Measurements from ENCODE around the gene NMRK2. TPM values are rescaled to one million over a fixed set of nuclear protein-coding genes. Genes with fewer than 3 reads are reported as not detected.
A peak's percentile ranks its signal among the peaks of the same experiment; 100 is the strongest.

Gene NMRK2
- total and polyA plus RNA-seq, 2 of the 13 experiments (the other 11 are each of a cell fraction or from before 2014, with no cell fraction given), result not detected

GRCh38 chr19:3984908-3985642, 52.2 kb downstream of the NMRK2 start, which contains the start of gene EEF2 (continued):
- TF ChIP-seq CSRNP2 (CRISPR knock-in tag; conservative IDR thresholded peaks at IDR 0.05; ENCODE audit: low read depth) (0 out of 2 replicates have a peak, but pooled peaks have one; percentile 38), AKAP8 (CRISPR knock-in tag; IDR thresholded peaks at IDR 0.05) (peak; percentile 74; the same call in 1 of the 2 replicates), ZFP36L2 (CRISPR knock-in tag; IDR thresholded peaks at IDR 0.05) (no peak), ZNF441 (CRISPR knock-in tag; IDR thresholded peaks at IDR 0.05; ENCODE audit: borderline replicate concordance) (peak; percentile 68; the same call in 1 of the 2 replicates), HNRNPL (IDR thresholded peaks at IDR 0.05; ENCODE audit: low read depth, low read length) (0 out of 2 replicates have a peak, but pooled peaks have one; percentile 19), ZNF501 (CRISPR knock-in tag; IDR thresholded peaks at IDR 0.05) (peak; percentile 95), E2F1 (CRISPR knock-in tag; IDR thresholded peaks at IDR 0.05) (peak; percentile 53), ZNF333 (CRISPR knock-in tag; IDR thresholded peaks at IDR 0.05; ENCODE audit: borderline replicate concordance) (peak; percentile 46; the same call in 1 of the 2 replicates), AGO2 (optimal IDR thresholded peaks at IDR 0.05; ENCODE audit: low read depth, low read length) (peak; percentile 98), ZNF446 (CRISPR knock-in tag; IDR thresholded peaks at IDR 0.05) (peak; percentile 87; the same call in 1 of the 2 replicates), THRA (CRISPR knock-in tag; IDR thresholded peaks at IDR 0.05; ENCODE audit: borderline replicate concordance) (peak; percentile 60; the same call in 1 of the 2 replicates), RARG (CRISPR knock-in tag; IDR thresholded peaks at IDR 0.05; ENCODE audit: low read depth) (no peak)
- TF ChIP-seq, protein P1, sequence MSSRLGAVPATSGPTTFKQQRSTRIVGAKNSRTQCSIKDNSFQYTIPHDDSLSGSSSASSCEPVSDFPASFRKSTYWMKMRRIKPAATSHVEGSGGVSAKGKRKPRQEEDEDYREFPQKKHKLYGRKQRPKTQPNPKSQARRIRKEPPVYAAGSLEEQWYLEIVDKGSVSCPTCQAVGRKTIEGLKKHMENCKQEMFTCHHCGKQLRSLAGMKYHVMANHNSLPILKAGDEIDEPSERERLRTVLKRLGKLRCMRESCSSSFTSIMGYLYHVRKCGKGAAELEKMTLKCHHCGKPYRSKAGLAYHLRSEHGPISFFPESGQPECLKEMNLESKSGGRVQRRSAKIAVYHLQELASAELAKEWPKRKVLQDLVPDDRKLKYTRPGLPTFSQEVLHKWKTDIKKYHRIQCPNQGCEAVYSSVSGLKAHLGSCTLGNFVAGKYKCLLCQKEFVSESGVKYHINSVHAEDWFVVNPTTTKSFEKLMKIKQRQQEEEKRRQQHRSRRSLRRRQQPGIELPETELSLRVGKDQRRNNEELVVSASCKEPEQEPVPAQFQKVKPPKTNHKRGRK (CRISPR knock-in tag; IDR thresholded peaks at IDR 0.05), result 0 out of 2 replicates have a peak, but pooled peaks have one; percentile 37
- TF ChIP-seq, protein P2, sequence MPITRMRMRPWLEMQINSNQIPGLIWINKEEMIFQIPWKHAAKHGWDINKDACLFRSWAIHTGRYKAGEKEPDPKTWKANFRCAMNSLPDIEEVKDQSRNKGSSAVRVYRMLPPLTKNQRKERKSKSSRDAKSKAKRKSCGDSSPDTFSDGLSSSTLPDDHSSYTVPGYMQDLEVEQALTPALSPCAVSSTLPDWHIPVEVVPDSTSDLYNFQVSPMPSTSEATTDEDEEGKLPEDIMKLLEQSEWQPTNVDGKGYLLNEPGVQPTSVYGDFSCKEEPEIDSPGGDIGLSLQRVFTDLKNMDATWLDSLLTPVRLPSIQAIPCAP (CRISPR knock-in tag; IDR thresholded peaks at IDR 0.05; ENCODE audit: low read depth), result no peak
- TF ChIP-seq, protein P3, sequence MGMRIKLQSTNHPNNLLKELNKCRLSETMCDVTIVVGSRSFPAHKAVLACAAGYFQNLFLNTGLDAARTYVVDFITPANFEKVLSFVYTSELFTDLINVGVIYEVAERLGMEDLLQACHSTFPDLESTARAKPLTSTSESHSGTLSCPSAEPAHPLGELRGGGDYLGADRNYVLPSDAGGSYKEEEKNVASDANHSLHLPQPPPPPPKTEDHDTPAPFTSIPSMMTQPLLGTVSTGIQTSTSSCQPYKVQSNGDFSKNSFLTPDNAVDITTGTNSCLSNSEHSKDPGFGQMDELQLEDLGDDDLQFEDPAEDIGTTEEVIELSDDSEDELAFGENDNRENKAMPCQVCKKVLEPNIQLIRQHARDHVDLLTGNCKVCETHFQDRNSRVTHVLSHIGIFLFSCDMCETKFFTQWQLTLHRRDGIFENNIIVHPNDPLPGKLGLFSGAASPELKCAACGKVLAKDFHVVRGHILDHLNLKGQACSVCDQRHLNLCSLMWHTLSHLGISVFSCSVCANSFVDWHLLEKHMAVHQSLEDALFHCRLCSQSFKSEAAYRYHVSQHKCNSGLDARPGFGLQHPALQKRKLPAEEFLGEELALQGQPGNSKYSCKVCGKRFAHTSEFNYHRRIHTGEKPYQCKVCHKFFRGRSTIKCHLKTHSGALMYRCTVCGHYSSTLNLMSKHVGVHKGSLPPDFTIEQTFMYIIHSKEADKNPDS (CRISPR knock-in tag; IDR thresholded peaks at IDR 0.05), result peak; percentile 62; the same call in 1 of the 2 replicates
